BJ (cell line): ENCODE measurements around the gene TBC1D17. TPM values are rescaled to one million over a fixed set of nuclear protein-coding genes. Genes with fewer than 3 reads are reported as not detected.
"Not testable (repeated sequence)": the region's sequence is repeated elsewhere in the genome, so short reads cannot be mapped to it uniquely, and the experiment has no call there.

Source experiments
- CTCF ChIA-PET: fragments of 350-600 bp; formaldehyde crosslinking; extraction: SDS; loops from one replicate; lab custom pipeline; 2021; ENCODE audit warnings: antibody characterized with exemption, inconsistent platforms; lab: Yijun Ruan, JAX
- POLR2A ChIA-PET: fragments of 300-600 bp; sonication (Branson Sonifier 250); formaldehyde crosslinking; extraction: SDS; loops from one replicate; lab custom pipeline; 2021; ENCODE audit warnings: antibody characterized with exemption; lab: Charles Lee
- DNase-seq: peaks from one replicate; pipeline ENCODE4 v3.0.0-alpha.2; 2011; ENCODE audit warnings: low read depth
- H3K27me3 ChIP-seq: 2 replicates; pipeline ENCODE4 v1.6.0; 2011; ENCODE audit warnings: low read length; ENCODE audit not compliant: control insufficient read depth, insufficient read depth
- H3K36me3 ChIP-seq: 2 replicates; pipeline ENCODE4 v1.5.1; 2011; ENCODE audit warnings: low read length; ENCODE audit not compliant: control insufficient read depth, insufficient read depth
- H3K4me3 ChIP-seq: 2 replicates; pipeline ENCODE4 v1.5.1; 2011; ENCODE audit warnings: low read depth, mild to moderate bottlenecking, control low read depth, low read length
- CTCF ChIP-seq: IDR thresholded peaks from 2 replicates; pipeline ENCODE4 v1.5.1; 2011; ENCODE audit warnings: low read depth, mild to moderate bottlenecking, control low read depth, inconsistent platforms, low read length, moderate library complexity; ENCODE audit not compliant: insufficient read depth
- polyA plus RNA-seq: library from polyadenylated mRNA; depleted of rRNA; stranded (reverse); fragments of >200 nt; gene quantifications from 2 replicates; pipeline ENCODE4 v1.2.3, GENCODE V29; 2011

The TBC1D17 gene
- polyA plus RNA-seq, 1 experiment = 26.7 TPM

DNA sequence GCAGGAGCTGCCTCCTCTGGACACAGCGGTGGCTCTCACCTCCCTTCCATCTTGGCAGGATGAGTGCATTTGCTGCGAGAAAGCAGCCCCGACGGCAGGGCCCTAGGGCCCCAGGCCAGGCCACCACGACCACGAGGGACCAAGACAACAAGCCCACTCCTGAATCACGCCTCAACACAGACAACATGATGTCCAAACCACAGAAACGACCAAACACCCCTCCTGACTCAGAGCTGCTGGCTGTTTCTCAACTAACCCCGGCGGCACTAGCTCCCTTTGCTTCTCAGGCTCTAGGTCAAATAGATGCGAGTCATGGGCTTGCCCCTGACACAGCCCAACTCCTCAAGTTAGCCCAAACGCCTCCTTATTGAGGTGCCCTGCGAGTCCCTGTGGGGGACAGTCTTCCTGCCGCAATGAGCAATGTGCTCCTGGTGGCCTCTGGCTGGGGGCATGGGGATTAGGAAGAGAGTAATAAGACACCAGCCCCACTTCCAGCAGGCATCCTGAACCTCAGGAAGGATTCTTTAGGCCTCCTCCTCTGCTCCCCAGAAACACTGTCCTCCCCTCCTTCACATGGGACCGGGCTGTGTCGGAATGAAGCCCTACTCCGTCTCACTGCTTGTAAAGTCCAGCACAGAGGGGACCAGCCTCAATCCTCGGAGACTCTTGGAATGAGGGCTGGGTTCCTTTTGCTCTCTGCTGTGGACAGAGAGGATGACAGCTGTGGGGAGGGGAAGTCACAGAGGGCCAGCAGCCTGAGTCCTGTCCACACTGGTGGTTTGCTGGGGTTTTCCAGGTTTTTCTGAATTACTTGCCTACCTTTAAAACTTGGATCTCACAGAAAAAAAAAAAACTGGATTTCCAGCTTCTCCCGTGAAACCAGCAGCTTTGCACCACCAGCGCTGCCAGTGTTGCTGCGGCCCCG, 44.6 kb downstream of the TBC1D17 start:
- POLR2A ChIA-PET = no interaction called here
- Histone ChIP-seq H3K36me3 (peaks cover 18% of the 10 kb centered on the region), H3K27me3 (no peaks in the 10 kb centered on the region), H3K4me3 (no peak overlapping the region)
- CTCF ChIA-PET = interaction anchor here (1.5 kb wide), 1 partner anchor 11 kb away, joined by 8 read pairs; no protein-coding TSS in a partner anchor
- DNase-seq = peak; percentile 34
- TF ChIP-seq CTCF = no peak

DNA sequence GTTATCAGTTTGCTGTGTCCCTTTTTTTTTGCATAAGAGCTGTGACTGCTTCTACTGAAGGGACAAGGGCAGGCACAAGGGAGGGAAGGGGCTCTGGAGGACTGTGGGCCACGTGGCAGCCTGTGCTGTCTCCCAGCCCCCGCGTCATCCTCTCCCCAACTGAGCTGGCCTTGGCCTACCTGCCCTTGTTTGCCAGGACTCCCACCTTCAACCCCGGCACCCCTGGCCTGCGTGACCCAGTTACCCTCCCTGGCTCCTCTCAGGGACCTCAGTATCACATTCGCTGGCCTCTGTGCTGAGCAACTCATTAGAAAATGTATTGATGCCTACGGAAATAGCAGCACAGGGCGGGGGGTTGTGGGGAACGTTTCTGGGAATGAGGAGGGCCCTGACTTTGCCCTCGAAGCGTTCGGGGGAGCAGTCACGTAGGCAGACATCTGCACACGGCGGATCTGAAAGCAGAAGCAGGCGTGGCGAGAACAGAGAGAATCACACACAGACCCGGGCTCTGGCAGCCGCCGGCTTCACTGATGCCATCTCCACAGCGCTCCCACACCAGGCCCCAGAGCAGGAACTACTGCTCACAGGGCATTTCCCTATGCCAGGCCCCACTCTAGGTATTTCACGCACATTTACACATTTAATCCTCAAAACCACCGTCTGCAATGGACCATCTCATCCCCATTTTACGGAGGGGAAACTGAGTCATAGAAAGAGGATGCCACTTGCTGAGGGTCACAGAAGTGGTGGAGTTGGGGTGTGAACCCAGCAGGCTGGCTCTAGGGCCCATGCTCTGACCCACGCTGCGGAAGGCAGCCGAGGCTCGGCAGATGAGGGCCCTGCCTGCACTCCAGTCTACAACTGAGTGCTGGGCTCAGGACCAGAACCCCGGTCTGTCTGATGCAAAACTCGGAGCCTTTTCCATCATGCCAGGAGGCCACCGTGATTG, 45.8 kb downstream of the TBC1D17 start:
- no peak overlapping the region for H3K4me3 ChIP-seq
- ChIA-PET CTCF (interaction anchor here (1.5 kb wide), 1 partner anchor 12 kb away, joined by 8 read pairs; no protein-coding TSS in a partner anchor), POLR2A (no interaction called here)
- no peak for TF ChIP-seq CTCF
- H3K27me3 ChIP-seq = no peaks in the 10 kb centered on the region
- DNase-seq = no peak
- peaks cover 18% of the 10 kb centered on the region for H3K36me3 ChIP-seq

GRCh38 chr19:49924004-49924880, 46.7 kb downstream of the TBC1D17 start:
- CTCF ChIA-PET = no interaction called here

DNA sequence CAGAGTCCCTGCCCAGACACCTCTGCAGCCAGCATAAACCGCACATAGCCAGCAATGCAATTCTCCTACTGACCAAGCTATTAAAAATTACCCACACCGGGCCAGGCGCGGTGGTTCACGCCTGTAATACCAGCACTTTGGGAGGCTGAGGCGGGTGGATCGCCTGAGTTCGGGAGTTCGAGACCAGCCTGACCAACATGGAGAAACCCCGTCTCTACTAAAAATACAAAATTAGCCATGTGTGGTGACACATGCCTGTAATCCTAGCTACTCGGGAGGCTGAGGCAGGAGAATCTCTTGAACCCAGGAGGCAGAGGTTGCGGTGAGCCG, 47.3 kb downstream of the TBC1D17 start:
- POLR2A ChIA-PET, H3K4me3 ChIP-seq, CTCF ChIA-PET, DNase-seq, H3K27me3 ChIP-seq: not testable (repeated sequence)
- H3K36me3 ChIP-seq = peaks cover 17% of the 10 kb centered on the region

More at GRCh38 chr19:49924004-49924880, 46.7 kb downstream of the TBC1D17 start:
- no peak for TF ChIP-seq CTCF
- H3K4me3 ChIP-seq = no peak overlapping the region
- no peaks in the 10 kb centered on the region for H3K27me3 ChIP-seq
- POLR2A ChIA-PET = no interaction called here
- DNase-seq = no peak
- H3K36me3 ChIP-seq = peaks cover 17% of the 10 kb centered on the region

GRCh38 chr19:49925486-49925885, 48.0 kb downstream of the TBC1D17 start:
- DNase-seq = no peak
- Histone ChIP-seq H3K4me3 (no peak overlapping the region), H3K36me3 (peaks cover 17% of the 10 kb centered on the region), H3K27me3 (no peaks in the 10 kb centered on the region)
- TF ChIP-seq CTCF = no peak
- CTCF ChIA-PET = no interaction called here
- POLR2A ChIA-PET = no interaction called here
